GM10248 (cell line): Measurements from ENCODE around the gene GJC3.
"Not testable (repeated sequence)": the region's sequence is repeated elsewhere in the genome, so short reads cannot be mapped to it uniquely, and the experiment has no call there.

Source experiments
- CTCF ChIA-PET: fragments of 300-600 bp; sonication (Branson Sonifier 250); formaldehyde crosslinking; extraction: SDS; loops from one replicate; lab custom pipeline; 2021; ENCODE audit warnings: antibody characterized with exemption; lab: Yijun Ruan, JAX
- POLR2A ChIA-PET: fragments of 350-650 bp; sonication (Branson Sonifier 250); formaldehyde crosslinking; extraction: SDS; loops from one replicate; lab custom pipeline; 2020; ENCODE audit warnings: antibody characterized with exemption; lab: Yijun Ruan, JAX
- DNase-seq: peaks from one replicate; pipeline ENCODE4 v3.0.0; 2012; ENCODE audit errors: extremely low spot score
- TF ChIP-seq, protein P1 (sequence below): IDR thresholded peaks from 2 replicates; pipeline ENCODE4 v1.5.1; 2012; ENCODE audit warnings: mild to moderate bottlenecking, low read depth; ENCODE audit errors: extremely low read depth, missing control alignments, control extremely low read depth

Gene GJC3

DNA sequence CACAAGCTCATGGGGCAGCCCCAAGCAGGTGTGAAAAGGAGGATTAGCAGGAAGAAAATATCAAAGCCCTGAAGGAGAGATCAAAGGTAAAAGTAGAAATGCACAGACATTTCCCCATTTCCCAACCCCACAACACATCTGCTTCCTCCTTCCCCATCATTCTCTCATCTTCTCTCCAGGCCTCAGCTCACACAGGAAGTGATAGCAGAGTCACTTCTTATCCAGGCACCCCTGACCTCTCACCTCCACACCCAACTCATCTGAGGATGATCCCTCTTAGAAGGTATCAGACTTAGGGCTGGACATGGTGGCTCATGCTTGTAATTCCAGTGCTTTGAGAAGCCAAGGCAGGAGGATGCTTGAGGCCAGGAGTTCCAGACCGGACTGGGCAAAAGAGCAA is 18.2 kb upstream of the GJC3 start:
- no peak for DNase-seq
- ChIA-PET CTCF (interaction anchor here (1.7 kb wide), 1 partner anchor 32 kb away, joined by 4 read pairs; no protein-coding TSS in a partner anchor), POLR2A (no interaction called here)
- TF ChIP-seq, protein P1, sequence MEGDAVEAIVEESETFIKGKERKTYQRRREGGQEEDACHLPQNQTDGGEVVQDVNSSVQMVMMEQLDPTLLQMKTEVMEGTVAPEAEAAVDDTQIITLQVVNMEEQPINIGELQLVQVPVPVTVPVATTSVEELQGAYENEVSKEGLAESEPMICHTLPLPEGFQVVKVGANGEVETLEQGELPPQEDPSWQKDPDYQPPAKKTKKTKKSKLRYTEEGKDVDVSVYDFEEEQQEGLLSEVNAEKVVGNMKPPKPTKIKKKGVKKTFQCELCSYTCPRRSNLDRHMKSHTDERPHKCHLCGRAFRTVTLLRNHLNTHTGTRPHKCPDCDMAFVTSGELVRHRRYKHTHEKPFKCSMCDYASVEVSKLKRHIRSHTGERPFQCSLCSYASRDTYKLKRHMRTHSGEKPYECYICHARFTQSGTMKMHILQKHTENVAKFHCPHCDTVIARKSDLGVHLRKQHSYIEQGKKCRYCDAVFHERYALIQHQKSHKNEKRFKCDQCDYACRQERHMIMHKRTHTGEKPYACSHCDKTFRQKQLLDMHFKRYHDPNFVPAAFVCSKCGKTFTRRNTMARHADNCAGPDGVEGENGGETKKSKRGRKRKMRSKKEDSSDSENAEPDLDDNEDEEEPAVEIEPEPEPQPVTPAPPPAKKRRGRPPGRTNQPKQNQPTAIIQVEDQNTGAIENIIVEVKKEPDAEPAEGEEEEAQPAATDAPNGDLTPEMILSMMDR, result no peak

DNA sequence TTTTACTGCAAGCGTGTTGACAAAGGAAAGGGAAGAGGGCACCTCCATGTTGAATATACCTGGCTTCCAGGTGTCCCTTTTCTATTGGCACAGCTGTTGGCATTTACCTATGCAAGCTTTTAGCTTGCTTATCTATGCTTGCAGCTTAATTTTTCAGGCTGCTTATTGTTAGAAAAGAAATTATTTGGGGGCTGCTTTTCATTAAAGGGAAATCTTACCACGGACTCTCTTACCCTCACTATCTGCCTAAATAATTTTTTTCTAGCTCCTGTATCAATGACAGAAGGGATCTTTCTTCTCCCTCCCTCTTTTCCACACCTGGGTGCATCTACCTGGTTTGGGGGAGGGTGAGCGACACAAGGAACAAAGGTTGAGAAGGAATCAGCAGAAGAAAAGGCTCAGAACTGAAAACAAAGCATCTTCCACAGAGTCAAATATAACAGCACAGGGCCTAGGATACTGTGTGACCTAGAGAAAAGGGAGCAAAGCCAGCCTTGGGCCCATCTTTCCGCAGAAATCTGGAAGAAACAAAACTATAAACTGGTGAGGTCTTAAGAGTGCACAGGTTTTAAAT is 15.2 kb upstream of the GJC3 start:
- CTCF ChIA-PET, result interaction anchor here (0.6 to 1.5 kb wide), 6 partner anchors 9 to 51 kb away, joined by 3 to 4 read pairs (median 3); partner anchors contain the start of genes GJC3 and TRIM4
- TF ChIP-seq, protein P1, result no peak
- DNase-seq, result no peak
- POLR2A ChIA-PET, result no interaction called here

DNA sequence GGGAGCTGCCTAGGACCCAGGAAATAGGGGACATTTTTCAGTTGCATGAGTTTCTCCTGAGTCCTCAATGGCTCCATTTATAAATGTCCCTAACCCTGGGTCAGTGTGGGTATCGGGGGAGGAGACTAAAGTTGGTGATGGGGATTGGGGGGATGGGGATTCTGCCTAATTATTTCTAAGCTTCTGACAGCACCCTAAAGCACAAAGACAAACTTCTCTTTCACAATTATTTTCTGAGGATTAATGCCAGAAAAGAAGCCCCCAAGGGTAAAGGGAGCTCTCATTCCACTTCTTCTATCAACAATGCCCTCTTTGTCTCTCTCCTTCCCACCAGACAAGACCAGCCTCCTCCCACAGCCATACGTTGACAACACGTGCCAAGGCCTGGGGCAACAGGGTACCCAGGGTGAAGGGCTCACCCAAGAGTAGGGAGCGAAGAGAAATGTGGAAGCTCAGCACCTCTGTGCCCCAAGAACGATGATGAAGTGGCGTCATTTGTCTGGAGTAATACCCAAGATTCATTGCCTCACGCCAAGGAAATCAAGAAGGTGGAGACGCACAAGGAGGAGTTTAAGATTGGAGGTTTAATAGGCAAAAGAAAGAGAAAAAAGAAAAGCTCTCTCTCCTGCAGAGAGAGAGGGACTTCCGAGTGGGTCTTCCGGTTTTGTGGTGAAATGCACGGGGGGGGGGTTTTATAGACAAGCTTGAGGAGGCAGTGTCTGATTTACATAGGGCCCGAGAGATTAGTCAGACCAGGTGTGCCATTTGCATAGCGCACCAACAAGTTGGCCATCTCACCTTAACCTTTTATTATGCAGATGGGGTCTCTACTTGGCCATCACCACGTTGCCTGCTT is 14.4 kb upstream of the GJC3 start:
- TF ChIP-seq, protein P1, result no peak
- no peak for DNase-seq
- ChIA-PET CTCF (interaction anchor here (0.6 to 1.5 kb wide), 6 partner anchors 10 to 52 kb away, joined by 3 to 4 read pairs (median 3); partner anchors contain the start of genes GJC3 and TRIM4), POLR2A (no interaction called here)

DNA sequence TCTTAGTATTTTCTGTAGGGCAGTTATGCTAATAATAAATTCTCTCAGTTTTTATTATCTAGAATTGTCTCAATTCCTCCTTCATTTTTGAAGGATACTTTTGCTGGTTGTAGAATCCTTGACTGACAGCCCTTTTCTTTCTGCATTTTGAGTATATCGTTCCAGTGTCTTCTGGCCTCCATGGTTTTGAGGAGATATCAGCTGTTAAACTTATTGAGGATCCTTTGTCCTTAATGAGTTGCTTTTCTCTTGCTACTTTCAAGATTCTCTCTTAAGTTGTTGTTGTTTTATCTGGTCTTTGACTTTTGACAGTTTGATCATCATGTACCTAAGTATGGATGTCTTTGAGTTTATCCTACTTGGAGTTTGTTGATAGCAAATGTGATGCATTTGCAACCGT is 8.9 kb upstream of the GJC3 start:
- TF ChIP-seq, protein P1, result no peak
- POLR2A ChIA-PET, result no interaction called here

DNA sequence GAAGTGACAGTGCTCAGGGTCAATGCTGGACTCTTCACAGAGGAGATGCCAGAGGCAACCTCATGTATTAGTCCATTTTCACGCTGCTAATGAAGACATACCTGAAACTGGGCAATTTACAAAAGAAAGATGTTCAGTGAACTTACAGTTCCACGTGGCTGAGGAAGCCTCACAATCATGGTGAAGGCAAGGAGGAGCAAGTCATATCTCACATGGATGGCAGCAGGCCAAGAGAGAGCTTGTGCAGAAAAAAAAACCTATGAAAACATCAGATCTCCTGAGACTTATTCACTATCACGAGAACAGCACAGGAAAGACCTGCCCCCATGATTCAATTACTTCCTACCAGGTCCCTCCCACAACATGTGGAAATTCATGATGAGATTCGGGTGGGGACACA is 5.6 kb upstream of the GJC3 start:
- POLR2A ChIA-PET, DNase-seq, CTCF ChIA-PET: not testable (repeated sequence)

More for the DNA sequence above, 8.9 kb upstream of the GJC3 start:
- CTCF ChIA-PET, result interaction anchor here (0.6 to 1.2 kb wide), 3 partner anchors 17 to 52 kb away, joined by 3 to 4 read pairs (median 3); no protein-coding TSS in a partner anchor
- no peak for DNase-seq

DNA sequence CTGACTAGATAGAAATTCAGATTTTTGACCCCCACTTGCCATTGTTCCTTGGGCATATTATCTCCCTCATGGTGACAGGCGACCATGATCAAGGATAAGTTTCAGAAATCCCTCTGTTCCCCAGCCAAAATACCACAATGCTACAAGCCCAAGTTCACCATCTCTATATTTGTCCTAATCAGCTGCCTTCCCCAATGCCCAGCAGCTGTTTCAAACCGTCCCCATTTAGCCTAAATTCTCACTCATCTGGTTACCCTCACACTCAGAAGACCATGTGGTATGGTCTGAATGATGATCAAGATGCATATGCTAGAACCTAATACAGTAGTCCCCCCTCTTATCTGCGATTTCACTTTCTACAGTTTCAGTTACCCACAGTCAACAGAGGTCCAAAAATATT is 956 bp upstream of the GJC3 start:
- DNase-seq, result no peak
- POLR2A ChIA-PET, result no interaction called here
- CTCF ChIA-PET, result interaction anchor here (1.6 to 2.5 kb wide), 3 partner anchors 11 to 20 kb away, joined by 7 to 26 read pairs (median 9); partner anchors contain the start of gene TRIM4
- TF ChIP-seq, protein P1, result no peak
